Dendritic cell treated with granulocyte-macrophage colony-stimulating factor and Interleukin-4, amounts not matched to agents 40 ng/mL and 50 ng/mL, for 4 days (primary cell): Measurements from ENCODE around the gene NTF3.

Source experiments
- H3K27ac Mint-ChIP-seq: one replicate; pipeline ENCODE4 v1.8.0; 2022; ENCODE audit warnings: mild to moderate bottlenecking, mixed read lengths
- H3K27me3 Mint-ChIP-seq: one replicate; pipeline ENCODE4 v1.8.0; 2022; ENCODE audit warnings: mild to moderate bottlenecking, mixed read lengths
- H3K36me3 Mint-ChIP-seq: one replicate; pipeline ENCODE4 v1.8.0; 2022; ENCODE audit warnings: low read depth, mixed read lengths
- H3K4me1 Mint-ChIP-seq: one replicate; pipeline ENCODE4 v1.8.0; 2022; ENCODE audit warnings: low read depth, mixed read lengths
- H3K4me3 Mint-ChIP-seq: one replicate; pipeline ENCODE4 v1.8.0; 2022; ENCODE audit warnings: mild to moderate bottlenecking, moderate library complexity, mixed read lengths
- H3K9me3 Mint-ChIP-seq: one replicate; pipeline ENCODE4 v1.8.0; 2022; ENCODE audit warnings: mixed read lengths
- intact Hi-C: fragments of 100-400 bp; cut with micrococcal nuclease; formaldehyde crosslinking; loops from one replicate; pipeline ENCODE4 v1.15.0; 2022

NTF3 gene

GRCh38 chr12:5458229-5459050 lies 26.5 kb downstream of the NTF3 start:
- intact Hi-C loops = no loop called here
- Mint-ChIP-seq H3K27me3 (peaks cover 15% of the 10 kb centered on the region), H3K4me1 (peaks cover 21% of the 10 kb centered on the region), H3K9me3 (no peaks in the 10 kb centered on the region), H3K27ac (no peak overlapping the region), H3K36me3 (no peaks in the 10 kb centered on the region), H3K4me3 (no peak overlapping the region)

- H3K27ac Mint-ChIP-seq = no peak overlapping the region
- no peaks in the 10 kb centered on the region for H3K9me3 Mint-ChIP-seq
- peaks cover 15% of the 10 kb centered on the region for H3K27me3 Mint-ChIP-seq
- intact Hi-C loops = no loop called here
- no peak overlapping the region for H3K4me3 Mint-ChIP-seq
- no peaks in the 10 kb centered on the region for H3K36me3 Mint-ChIP-seq
- H3K4me1 Mint-ChIP-seq = peaks cover 21% of the 10 kb centered on the region
Measured at GRCh38 chr12:5459051-5459782, 27.3 kb downstream of the NTF3 start.

- intact Hi-C loops = no loop called here
- H3K27me3 Mint-ChIP-seq = peaks cover 18% of the 10 kb centered on the region
- H3K36me3 Mint-ChIP-seq = no peaks in the 10 kb centered on the region
- no peak overlapping the region for H3K4me3 Mint-ChIP-seq
- H3K4me1 Mint-ChIP-seq = peaks cover 21% of the 10 kb centered on the region
- H3K27ac Mint-ChIP-seq = no peak overlapping the region
- no peaks in the 10 kb centered on the region for H3K9me3 Mint-ChIP-seq
Measured at GRCh38 chr12:5460817-5461216, 28.9 kb downstream of the NTF3 start.

- peaks cover 18% of the 10 kb centered on the region for H3K27me3 Mint-ChIP-seq
- intact Hi-C loops = no loop called here
Measured at GRCh38 chr12:5461966-5462365, 30.1 kb downstream of the NTF3 start.

GRCh38 chr12:5464096-5464495 lies 32.2 kb downstream of the NTF3 start:
- Mint-ChIP-seq H3K9me3 (no peaks in the 10 kb centered on the region), H3K36me3 (no peaks in the 10 kb centered on the region), H3K27me3 (peaks cover 11% of the 10 kb centered on the region), H3K27ac (no peak overlapping the region), H3K4me3 (no peak overlapping the region), H3K4me1 (peaks cover 5% of the 10 kb centered on the region)
- intact Hi-C loops = no loop called here

More at GRCh38 chr12:5461966-5462365, 30.1 kb downstream of the NTF3 start:
- Mint-ChIP-seq H3K9me3 (no peaks in the 10 kb centered on the region), H3K36me3 (no peaks in the 10 kb centered on the region), H3K4me1 (peaks cover 16% of the 10 kb centered on the region), H3K27ac (no peak overlapping the region), H3K4me3 (no peak overlapping the region)

GRCh38 chr12:5465384-5465783 lies 33.5 kb downstream of the NTF3 start:
- no peak overlapping the region for H3K4me3 Mint-ChIP-seq
- no peaks in the 10 kb centered on the region for H3K36me3 Mint-ChIP-seq
- intact Hi-C loops = no loop called here
- no peaks in the 10 kb centered on the region for H3K9me3 Mint-ChIP-seq
- H3K27ac Mint-ChIP-seq = no peak overlapping the region
- peaks cover 11% of the 10 kb centered on the region for H3K27me3 Mint-ChIP-seq
- no peaks in the 10 kb centered on the region for H3K4me1 Mint-ChIP-seq

GRCh38 chr12:5466521-5466960 lies 34.6 kb downstream of the NTF3 start:
- intact Hi-C loops = no loop called here
- H3K27me3 Mint-ChIP-seq = peaks cover 8% of the 10 kb centered on the region
- no peak overlapping the region for H3K27ac Mint-ChIP-seq
- H3K9me3 Mint-ChIP-seq = no peaks in the 10 kb centered on the region
- H3K4me3 Mint-ChIP-seq = no peak overlapping the region
- H3K36me3 Mint-ChIP-seq = no peaks in the 10 kb centered on the region
- H3K4me1 Mint-ChIP-seq = no peaks in the 10 kb centered on the region

GRCh38 chr12:5467931-5468330 lies 36.0 kb downstream of the NTF3 start:
- H3K9me3 Mint-ChIP-seq = no peaks in the 10 kb centered on the region
- H3K36me3 Mint-ChIP-seq = no peaks in the 10 kb centered on the region
- H3K27me3 Mint-ChIP-seq = peaks cover 8% of the 10 kb centered on the region
- intact Hi-C loops = no loop called here
- H3K4me1 Mint-ChIP-seq = no peaks in the 10 kb centered on the region
- H3K27ac Mint-ChIP-seq = no peak overlapping the region
- no peak overlapping the region for H3K4me3 Mint-ChIP-seq

- Mint-ChIP-seq H3K4me3 (no peak overlapping the region), H3K36me3 (no peaks in the 10 kb centered on the region), H3K9me3 (no peaks in the 10 kb centered on the region), H3K27ac (no peak overlapping the region), H3K4me1 (no peaks in the 10 kb centered on the region), H3K27me3 (peaks cover 10% of the 10 kb centered on the region)
- intact Hi-C loops = no loop called here
Measured at GRCh38 chr12:5470221-5470620, 38.3 kb downstream of the NTF3 start.

GRCh38 chr12:5470703-5471102 lies 38.8 kb downstream of the NTF3 start:
- Mint-ChIP-seq H3K27ac (no peak overlapping the region), H3K27me3 (peaks cover 10% of the 10 kb centered on the region), H3K4me1 (no peaks in the 10 kb centered on the region), H3K36me3 (no peaks in the 10 kb centered on the region), H3K9me3 (no peaks in the 10 kb centered on the region), H3K4me3 (no peak overlapping the region)
- intact Hi-C loops = no loop called here

GRCh38 chr12:5473076-5473782 lies 41.3 kb downstream of the NTF3 start:
- intact Hi-C loops = no loop called here
- Mint-ChIP-seq H3K36me3 (no peaks in the 10 kb centered on the region), H3K27me3 (peaks cover 6% of the 10 kb centered on the region)

GRCh38 chr12:5473783-5474116 lies 41.8 kb downstream of the NTF3 start:
- intact Hi-C loops = no loop called here
- Mint-ChIP-seq H3K9me3 (no peaks in the 10 kb centered on the region), H3K4me1 (no peaks in the 10 kb centered on the region), H3K27ac (no peak overlapping the region), H3K4me3 (no peak overlapping the region), H3K36me3 (no peaks in the 10 kb centered on the region), H3K27me3 (peaks cover 6% of the 10 kb centered on the region)

More at GRCh38 chr12:5473076-5473782, 41.3 kb downstream of the NTF3 start:
- H3K27ac Mint-ChIP-seq = no peak overlapping the region
- no peak overlapping the region for H3K4me3 Mint-ChIP-seq
- H3K4me1 Mint-ChIP-seq = no peaks in the 10 kb centered on the region
- H3K9me3 Mint-ChIP-seq = no peaks in the 10 kb centered on the region

GRCh38 chr12:5476356-5476755 lies 44.4 kb downstream of the NTF3 start:
- intact Hi-C loops = no loop called here
- no peaks in the 10 kb centered on the region for H3K36me3 Mint-ChIP-seq

GRCh38 chr12:5478081-5478706 lies 46.3 kb downstream of the NTF3 start:
- Mint-ChIP-seq H3K4me1 (no peaks in the 10 kb centered on the region), H3K27ac (no peak overlapping the region), H3K27me3 (peaks cover 7% of the 10 kb centered on the region), H3K4me3 (no peak overlapping the region), H3K9me3 (no peaks in the 10 kb centered on the region), H3K36me3 (no peaks in the 10 kb centered on the region)
- intact Hi-C loops = no loop called here

More at GRCh38 chr12:5476356-5476755, 44.4 kb downstream of the NTF3 start:
- Mint-ChIP-seq H3K9me3 (no peaks in the 10 kb centered on the region), H3K27ac (no peak overlapping the region), H3K4me3 (no peak overlapping the region), H3K4me1 (no peaks in the 10 kb centered on the region), H3K27me3 (peaks cover 8% of the 10 kb centered on the region)
